Ovary (tissue), 3 donors: ENCODE results near the gene PRTFDC1.

Source experiments
- CTCF ChIP-seq, 3 donors: fragments of 450-650 bp in 2 of 3; fragments of 200-600 bp in 1 of 3; IDR thresholded peaks; one replicate each; pipeline versions ENCODE4 v1.5.1 to v1.8.0; 2016 to 2022; ENCODE audit warnings: antibody characterized with exemption in 3 of 3, mild to moderate bottlenecking in 1 of 3
- EP300 ChIP-seq: sonication (generic); formaldehyde crosslinking; IDR thresholded peaks from one replicate; pipeline ENCODE4 v1.6.1; 2017; ENCODE audit warnings: antibody characterized with exemption
- POLR2A ChIP-seq: fragments of 450-650 bp; IDR thresholded peaks from one replicate; pipeline ENCODE4 v1.6.1; 2017; ENCODE audit warnings: antibody characterized with exemption, mild to moderate bottlenecking, moderate library complexity
- donor health status: DM: no; HTN: no; CAD: no.

DNA sequence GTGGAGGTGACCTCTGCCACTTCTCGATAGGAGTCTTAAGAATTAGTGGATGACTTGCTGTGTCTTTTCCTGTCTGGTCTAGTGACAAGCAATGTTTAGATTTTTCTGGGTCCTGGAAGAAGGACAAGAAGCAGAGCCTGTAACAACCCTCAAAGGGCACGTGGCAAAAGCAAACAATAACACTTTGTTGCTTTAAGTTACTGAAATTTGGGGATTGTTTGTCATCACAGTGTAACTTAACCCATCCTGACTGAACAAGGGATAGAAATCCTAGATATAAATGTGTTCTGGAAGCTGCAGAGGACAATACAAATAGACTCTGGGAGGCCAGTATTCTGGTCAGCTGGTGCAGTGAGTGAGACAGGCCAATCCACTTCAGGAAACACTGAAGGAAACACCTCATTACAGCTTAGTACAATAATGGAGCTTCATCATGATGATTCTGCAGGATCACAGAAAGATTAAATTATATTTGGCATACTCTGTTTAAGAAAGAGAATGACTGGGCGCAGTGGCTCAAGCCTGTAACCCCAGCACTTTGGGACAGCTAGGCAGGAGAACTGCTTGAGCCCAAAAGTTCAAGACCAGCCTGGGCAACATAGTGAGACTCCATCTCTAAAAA, 40.2 kb upstream of the PRTFDC1 start:
- TF ChIP-seq CTCF (IDR thresholded peaks at IDR 0.05): no peak
- TF ChIP-seq POLR2A: no peak
- no peak for TF ChIP-seq EP300
